Measurements from ENCODE around the gene LRRC18.

DNA sequence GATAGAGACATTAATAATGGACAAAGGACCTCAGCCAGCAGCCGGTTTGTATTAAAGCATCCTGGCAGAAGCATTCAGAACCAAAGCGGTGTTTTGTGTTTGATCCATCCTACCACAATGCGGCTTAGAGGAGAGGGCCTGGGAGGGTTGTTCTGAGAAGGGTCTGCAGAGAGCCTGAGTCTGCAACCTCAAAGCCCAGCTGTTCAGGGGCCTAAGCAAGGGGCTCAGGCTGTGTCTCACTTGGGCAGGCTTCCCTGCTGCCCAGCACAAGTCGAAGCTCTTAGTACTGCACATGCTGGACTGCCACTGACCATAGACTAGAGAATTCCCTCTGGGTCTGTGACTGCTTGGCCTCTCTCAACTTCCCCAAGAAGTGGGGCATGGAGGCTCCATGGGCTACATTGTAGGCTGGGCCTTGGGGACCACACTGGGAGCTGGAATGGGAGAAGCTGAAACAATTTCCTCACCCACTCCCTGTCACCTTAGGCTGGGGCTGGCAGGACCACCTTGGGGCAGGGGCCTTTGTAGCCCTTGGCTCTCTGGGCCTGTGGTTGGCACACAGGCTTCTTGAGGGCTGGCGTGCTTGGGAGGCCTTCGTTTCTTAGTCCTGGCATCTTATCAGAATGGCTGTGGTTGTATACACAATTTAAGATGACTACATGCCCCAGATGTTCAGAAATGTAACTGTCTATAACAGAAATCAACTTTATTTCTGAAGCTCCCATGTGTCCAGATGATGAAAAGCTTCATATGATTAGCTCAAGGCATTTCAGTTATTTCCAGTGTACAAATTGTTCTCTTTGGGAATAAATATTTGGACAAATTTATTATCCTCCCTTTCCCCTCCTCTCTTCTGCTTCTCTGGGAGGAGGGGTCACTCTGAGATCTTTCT lies 44.5 kb downstream of the LRRC18 start:
- no peak for TF ChIP-seq POU2F2 (IDR thresholded peaks at IDR 0.05; ENCODE audit: low read depth, low read length)
- TF ChIP-seq TAF1 (IDR thresholded peaks at IDR 0.05; ENCODE audit: low read depth, low read length) = no peak
- TF ChIP-seq POLR2A (IDR thresholded peaks at IDR 0.05; ENCODE audit: low read depth, low read length) = no peak
- no peak for TF ChIP-seq POLR2AphosphoS5 (IDR thresholded peaks at IDR 0.05; ENCODE audit: low read depth, low read length)
- no peak for TF ChIP-seq PAX5 (IDR thresholded peaks at IDR 0.05; ENCODE audit: insufficient read depth, low read length, severe bottlenecking)
- TF ChIP-seq SPI1 (IDR thresholded peaks at IDR 0.05; ENCODE audit: low read depth, low read length) = no peak

All from GM12891 (cell line).